Measurements from ENCODE around the gene SNCAIP. TPM values are rescaled to one million over a fixed set of nuclear protein-coding genes. Genes with fewer than 3 reads are reported as not detected.

Gene SNCAIP
- total RNA-seq, 5 donors from 2014 or later (not counting 1 experiment from before 2014, with no cell fraction given): not detected

GRCh38 chr5:122311497-122311960 lies 508 bp upstream of the SNCAIP start:
- ChIA-PET CTCF (no interaction called here), POLR2A (no interaction called here)
- no peak overlapping the region for H3K27ac ChIP-seq (ENCODE audit: low read length)
- no peaks in the 10 kb centered on the region for H3K9me3 ChIP-seq
- peak overlapping the region in 1 of 3 donors; percentile 38 for H3K4me3 Mint-ChIP-seq
- ATAC-seq (replicated peaks in 1 of 4) (no peak), DNase-seq (no peak)
- H3K36me3 Mint-ChIP-seq: no peaks in the 10 kb centered on the region
- H3K27ac Mint-ChIP-seq: no peak overlapping the region
- no peaks in the 10 kb centered on the region for H3K4me1 ChIP-seq (ENCODE audit: control insufficient read depth in 1 of 2, extremely low read depth in 1 of 2, insufficient read depth in 2 of 2, low read length in 2 of 2)
- H3K36me3 ChIP-seq (ENCODE audit: control insufficient read depth in 2 of 2, extremely low read depth in 1 of 2, insufficient read depth in 1 of 2, low read length in 1 of 2): no peaks in the 10 kb centered on the region
- WGBS (ENCODE audit: insufficient coverage): 12% methylated on average over 33 of the region's 33 CpGs
- H3K9me3 Mint-ChIP-seq: no peaks in the 10 kb centered on the region
- peaks cover 0 to 10% (median 6%) of the 10 kb centered on the region in 3 donors for H3K4me1 Mint-ChIP-seq
- peaks cover 57 to 58% of the 10 kb centered on the region in 2 donors for H3K27me3 Mint-ChIP-seq
- no peak overlapping the region for H3K4me3 ChIP-seq (ENCODE audit: control insufficient read depth in 1 of 2, extremely low read depth in 1 of 2, low read length in 1 of 2)
- peaks cover 10 to 21% of the 10 kb centered on the region in 2 experiments for H3K27me3 ChIP-seq (replicated peaks in 1 of 2; ENCODE audit: control insufficient read depth in 2 of 2, extremely low read depth in 1 of 2, insufficient read depth in 2 of 2, low read length in 1 of 2)

- H3K4me1 ChIP-seq (ENCODE audit: control insufficient read depth in 1 of 2, extremely low read depth in 1 of 2, insufficient read depth in 2 of 2, low read length in 2 of 2): no peaks in the 10 kb centered on the region
- WGBS (ENCODE audit: insufficient coverage): 3% methylated on average over 27 of the region's 31 CpGs
- CTCF ChIA-PET: no interaction called here
- POLR2A ChIA-PET: no interaction called here
- Mint-ChIP-seq H3K36me3 (no peaks in the 10 kb centered on the region), H3K4me1 (peaks cover 0 to 10% (median 6%) of the 10 kb centered on the region in 3 donors), H3K27me3 (peaks cover 57 to 58% of the 10 kb centered on the region in 2 donors), H3K27ac (no peak overlapping the region), H3K4me3 (peak overlapping the region in 1 of 3 donors; percentile 39), H3K9me3 (no peaks in the 10 kb centered on the region)
- peaks cover 10 to 21% of the 10 kb centered on the region in 2 experiments for H3K27me3 ChIP-seq (replicated peaks in 1 of 2; ENCODE audit: control insufficient read depth in 2 of 2, extremely low read depth in 1 of 2, insufficient read depth in 2 of 2, low read length in 1 of 2)
- DNase-seq (no peak), ATAC-seq (replicated peaks in 1 of 4) (no peak)
- H3K36me3 ChIP-seq (ENCODE audit: control insufficient read depth in 2 of 2, extremely low read depth in 1 of 2, insufficient read depth in 1 of 2, low read length in 1 of 2): no peaks in the 10 kb centered on the region
- H3K27ac ChIP-seq (ENCODE audit: low read length): no peak overlapping the region
- no peaks in the 10 kb centered on the region for H3K9me3 ChIP-seq
- H3K4me3 ChIP-seq (ENCODE audit: control insufficient read depth in 1 of 2, extremely low read depth in 1 of 2, low read length in 1 of 2): peak overlapping the region in 1 of 2 donors; percentile 23
These were observed 762 bp downstream of the SNCAIP start for GRCh38 chr5:122312591-122313406.

GRCh38 chr5:122314036-122314435 lies 2.0 kb downstream of the SNCAIP start:
- ChIA-PET CTCF (no interaction called here), POLR2A (no interaction called here)
- Mint-ChIP-seq H3K27me3 (peaks cover 57 to 58% of the 10 kb centered on the region in 2 donors), H3K36me3 (no peaks in the 10 kb centered on the region), H3K4me1 (peaks cover 0 to 10% (median 6%) of the 10 kb centered on the region in 3 donors), H3K9me3 (no peaks in the 10 kb centered on the region), H3K4me3 (no peak overlapping the region), H3K27ac (no peak overlapping the region)
- H3K4me1 ChIP-seq (ENCODE audit: control insufficient read depth in 1 of 2, extremely low read depth in 1 of 2, insufficient read depth in 2 of 2, low read length in 2 of 2): no peaks in the 10 kb centered on the region
- H3K4me3 ChIP-seq (ENCODE audit: control insufficient read depth in 1 of 2, extremely low read depth in 1 of 2, low read length in 1 of 2): no peak overlapping the region
- no peak for ATAC-seq (replicated peaks in 1 of 4)
- no peaks in the 10 kb centered on the region for H3K9me3 ChIP-seq
- no peak overlapping the region for H3K27ac ChIP-seq (ENCODE audit: low read length)
- H3K36me3 ChIP-seq (ENCODE audit: control insufficient read depth in 2 of 2, extremely low read depth in 1 of 2, insufficient read depth in 1 of 2, low read length in 1 of 2): no peaks in the 10 kb centered on the region
- DNase-seq: no peak
- no CpG with 5 or more reads among the region's 2 CpGs for WGBS (ENCODE audit: insufficient coverage)
- peaks cover 10 to 21% of the 10 kb centered on the region in 2 experiments for H3K27me3 ChIP-seq (replicated peaks in 1 of 2; ENCODE audit: control insufficient read depth in 2 of 2, extremely low read depth in 1 of 2, insufficient read depth in 2 of 2, low read length in 1 of 2)

- Histone ChIP-seq H3K4me3 (ENCODE audit: control insufficient read depth in 1 of 2, extremely low read depth in 1 of 2, low read length in 1 of 2) (no peak overlapping the region), H3K27me3 (replicated peaks in 1 of 2; ENCODE audit: control insufficient read depth in 2 of 2, extremely low read depth in 1 of 2, insufficient read depth in 2 of 2, low read length in 1 of 2) (peaks cover 10 to 21% of the 10 kb centered on the region in 2 experiments), H3K9me3 (no peaks in the 10 kb centered on the region), H3K27ac (ENCODE audit: low read length) (no peak overlapping the region), H3K4me1 (ENCODE audit: control insufficient read depth in 1 of 2, extremely low read depth in 1 of 2, insufficient read depth in 2 of 2, low read length in 2 of 2) (no peaks in the 10 kb centered on the region), H3K36me3 (ENCODE audit: control insufficient read depth in 2 of 2, extremely low read depth in 1 of 2, insufficient read depth in 1 of 2, low read length in 1 of 2) (no peaks in the 10 kb centered on the region)
- Mint-ChIP-seq H3K36me3 (no peaks in the 10 kb centered on the region), H3K27ac (no peak overlapping the region), H3K4me3 (no peak overlapping the region), H3K9me3 (no peaks in the 10 kb centered on the region), H3K27me3 (peaks cover 43% of the 10 kb centered on the region in 2 donors), H3K4me1 (peaks cover 0 to 10% (median 6%) of the 10 kb centered on the region in 3 donors)
- ChIA-PET POLR2A (no interaction called here), CTCF (no interaction called here)
- WGBS (ENCODE audit: insufficient coverage): 60% methylated on average over 1 of the region's 1 CpG
- no peak for ATAC-seq (replicated peaks in 1 of 4)
- no peak for DNase-seq
These were observed 3.5 kb downstream of the SNCAIP start for GRCh38 chr5:122315521-122315920.

GRCh38 chr5:122316656-122317055 lies 4.6 kb downstream of the SNCAIP start:
- Histone ChIP-seq H3K27me3 (replicated peaks in 1 of 2; ENCODE audit: control insufficient read depth in 2 of 2, extremely low read depth in 1 of 2, insufficient read depth in 2 of 2, low read length in 1 of 2) (peaks cover 10% of the 10 kb centered on the region in 2 experiments), H3K4me1 (ENCODE audit: control insufficient read depth in 1 of 2, extremely low read depth in 1 of 2, insufficient read depth in 2 of 2, low read length in 2 of 2) (no peaks in the 10 kb centered on the region), H3K36me3 (ENCODE audit: control insufficient read depth in 2 of 2, extremely low read depth in 1 of 2, insufficient read depth in 1 of 2, low read length in 1 of 2) (no peaks in the 10 kb centered on the region), H3K27ac (ENCODE audit: low read length) (no peak overlapping the region), H3K4me3 (ENCODE audit: control insufficient read depth in 1 of 2, extremely low read depth in 1 of 2, low read length in 1 of 2) (no peak overlapping the region), H3K9me3 (no peaks in the 10 kb centered on the region)
- peaks cover 0 to 10% (median 6%) of the 10 kb centered on the region in 3 donors for H3K4me1 Mint-ChIP-seq
- no peak overlapping the region for H3K4me3 Mint-ChIP-seq
- no peaks in the 10 kb centered on the region for H3K36me3 Mint-ChIP-seq
- DNase-seq (no peak), ATAC-seq (replicated peaks in 1 of 4) (no peak)
- CTCF ChIA-PET: no interaction called here
- 64% methylated on average over 3 of the region's 8 CpGs for WGBS (ENCODE audit: insufficient coverage)
- POLR2A ChIA-PET: no interaction called here
- H3K9me3 Mint-ChIP-seq: no peaks in the 10 kb centered on the region
- H3K27me3 Mint-ChIP-seq: peaks cover 32 to 33% of the 10 kb centered on the region in 2 donors
- no peak overlapping the region for H3K27ac Mint-ChIP-seq

- Histone ChIP-seq H3K27me3 (replicated peaks in 1 of 2; ENCODE audit: control insufficient read depth in 2 of 2, extremely low read depth in 1 of 2, insufficient read depth in 2 of 2, low read length in 1 of 2) (peaks cover 0 to 3% of the 10 kb centered on the region in 2 experiments), H3K4me1 (ENCODE audit: control insufficient read depth in 1 of 2, extremely low read depth in 1 of 2, insufficient read depth in 2 of 2, low read length in 2 of 2) (no peaks in the 10 kb centered on the region), H3K9me3 (no peaks in the 10 kb centered on the region), H3K4me3 (ENCODE audit: control insufficient read depth in 1 of 2, extremely low read depth in 1 of 2, low read length in 1 of 2) (no peak overlapping the region), H3K27ac (ENCODE audit: low read length) (no peak overlapping the region), H3K36me3 (ENCODE audit: control insufficient read depth in 2 of 2, extremely low read depth in 1 of 2, insufficient read depth in 1 of 2, low read length in 1 of 2) (no peaks in the 10 kb centered on the region)
- Mint-ChIP-seq H3K27ac (no peak overlapping the region), H3K27me3 (peaks cover 7 to 10% of the 10 kb centered on the region in 2 donors), H3K4me3 (no peak overlapping the region), H3K36me3 (no peaks in the 10 kb centered on the region), H3K9me3 (no peaks in the 10 kb centered on the region), H3K4me1 (no peaks in the 10 kb centered on the region)
- POLR2A ChIA-PET: no interaction called here
- 100% methylated on average over 1 of the region's 2 CpGs for WGBS (ENCODE audit: insufficient coverage)
- ATAC-seq (replicated peaks in 1 of 4): no peak
- DNase-seq: no peak
- CTCF ChIA-PET: no interaction called here
These were observed 7.9 kb downstream of the SNCAIP start for GRCh38 chr5:122319897-122320296.

Measured in T-cell (primary cell).